ENCODE measurements around the gene OPA1. TPM values are rescaled to one million over a fixed set of nuclear protein-coding genes. Genes with fewer than 3 reads are reported as not detected.

OPA1 gene
- total RNA-seq, 1 donor from 2014 or later: 38.5 TPM

GRCh38 chr3:193630005-193630404 is 37.0 kb downstream of the OPA1 start:
- no peak overlapping the region for H3K27ac ChIP-seq
- peaks cover 0 to 14% of the 10 kb centered on the region in 2 donors for H3K36me3 ChIP-seq
- no peaks in the 10 kb centered on the region for H3K4me1 ChIP-seq
- DNase-seq (ENCODE audit: extremely low spot score in 2 of 2): no peak
- no peak for TF ChIP-seq CTCF (IDR thresholded peaks at IDR 0.05)
- no peak for TF ChIP-seq POLR2AphosphoS5 (IDR thresholded peaks at IDR 0.05; ENCODE audit: insufficient read depth in 1 of 2, low read depth in 1 of 2)
- no peak for TF ChIP-seq POLR2A (IDR thresholded peaks at IDR 0.05)
- H3K27me3 ChIP-seq: no peaks in the 10 kb centered on the region
- H3K9me3 ChIP-seq: no peaks in the 10 kb centered on the region
- intact Hi-C loops (cut with DNase I): no loop called here
- no peak overlapping the region for H3K4me3 ChIP-seq

GRCh38 chr3:193637831-193638230 is 44.8 kb downstream of the OPA1 start:
- DNase-seq (ENCODE audit: extremely low spot score in 2 of 2): no peak

GRCh38 chr3:193638833-193639232 is 45.8 kb downstream of the OPA1 start:
- Histone ChIP-seq H3K36me3 (peaks cover 0 to 32% of the 10 kb centered on the region in 2 donors), H3K4me1 (no peaks in the 10 kb centered on the region), H3K9me3 (no peaks in the 10 kb centered on the region), H3K4me3 (no peak overlapping the region), H3K27me3 (no peaks in the 10 kb centered on the region), H3K27ac (no peak overlapping the region)
- no peak for DNase-seq (ENCODE audit: extremely low spot score in 2 of 2)
- intact Hi-C loops (cut with DNase I): no loop called here
- TF ChIP-seq CTCF (IDR thresholded peaks at IDR 0.05) (no peak), POLR2A (IDR thresholded peaks at IDR 0.05) (no peak), POLR2AphosphoS5 (IDR thresholded peaks at IDR 0.05; ENCODE audit: insufficient read depth in 1 of 2, low read depth in 1 of 2) (no peak)

More at GRCh38 chr3:193637831-193638230, 44.8 kb downstream of the OPA1 start:
- Histone ChIP-seq H3K9me3 (no peaks in the 10 kb centered on the region), H3K36me3 (peaks cover 0 to 23% of the 10 kb centered on the region in 2 donors), H3K27me3 (no peaks in the 10 kb centered on the region), H3K4me1 (no peaks in the 10 kb centered on the region), H3K27ac (no peak overlapping the region), H3K4me3 (no peak overlapping the region)
- TF ChIP-seq POLR2A (IDR thresholded peaks at IDR 0.05) (no peak), CTCF (IDR thresholded peaks at IDR 0.05) (no peak)
- intact Hi-C loops (cut with DNase I): no loop called here

GRCh38 chr3:193640165-193640715 is 47.2 kb downstream of the OPA1 start:
- DNase-seq (ENCODE audit: extremely low spot score in 2 of 2): no peak
- Histone ChIP-seq H3K4me3 (no peak overlapping the region), H3K4me1 (no peaks in the 10 kb centered on the region), H3K27ac (no peak overlapping the region), H3K9me3 (no peaks in the 10 kb centered on the region), H3K27me3 (no peaks in the 10 kb centered on the region), H3K36me3 (peaks cover 0 to 44% of the 10 kb centered on the region in 2 donors)
- no peak for TF ChIP-seq POLR2A (IDR thresholded peaks at IDR 0.05)
- TF ChIP-seq CTCF (IDR thresholded peaks at IDR 0.05): no peak
- no peak for TF ChIP-seq POLR2AphosphoS5 (IDR thresholded peaks at IDR 0.05; ENCODE audit: insufficient read depth in 1 of 2, low read depth in 1 of 2)
- intact Hi-C loops (cut with DNase I): no loop called here

- DNase-seq (ENCODE audit: extremely low spot score in 2 of 2): no peak
- Histone ChIP-seq H3K36me3 (peaks cover 0 to 47% of the 10 kb centered on the region in 2 donors), H3K4me1 (no peaks in the 10 kb centered on the region), H3K27me3 (no peaks in the 10 kb centered on the region), H3K27ac (no peak overlapping the region), H3K4me3 (no peak overlapping the region), H3K9me3 (no peaks in the 10 kb centered on the region)
- intact Hi-C loops (cut with DNase I): no loop called here
- TF ChIP-seq POLR2AphosphoS5 (IDR thresholded peaks at IDR 0.05; ENCODE audit: insufficient read depth in 1 of 2, low read depth in 1 of 2) (no peak), POLR2A (IDR thresholded peaks at IDR 0.05) (no peak), CTCF (IDR thresholded peaks at IDR 0.05) (no peak)
Measured at GRCh38 chr3:193640728-193641439, 47.9 kb downstream of the OPA1 start.
